HCT116 (cell line): Measurements from ENCODE around the gene UBE2S. TPM values are rescaled to one million over a fixed set of nuclear protein-coding genes. Genes with fewer than 3 reads are reported as not detected.
"Not testable (repeated sequence)": the region's sequence is repeated elsewhere in the genome, so short reads cannot be mapped to it uniquely, and the experiment has no call there.

Experiments
- ATAC-seq: fragments of 200-7000 bp; cut with Tn5 transposase; 2 replicates; pipeline ENCODE4 v1.9.1; 2020; ENCODE audit warnings: mild to moderate bottlenecking, moderate library complexity
- BruUV-seq: library from RNA; stranded (reverse); fragments of 400-500 nt; replicated peaks from 2 replicates; lab custom pipeline; 2021; lab: Mats Ljungman, UMichigan
- CTCF ChIA-PET: fragments of 300-600 bp; sonication (Branson Sonifier 250); formaldehyde crosslinking; loops from one replicate; lab custom pipeline; 2021; ENCODE audit warnings: antibody characterized with exemption; lab: Charles Lee
- POLR2A ChIA-PET: fragments of 300-600, 350-600 bp; sonication (Branson Sonifier 250); formaldehyde crosslinking; loops from one replicate; lab custom pipeline; 2021; ENCODE audit warnings: antibody characterized with exemption; lab: Charles Lee
- RAD21 ChIA-PET, 2 experiments: fragments of 300-600 bp; sonication (Branson Sonifier 250); formaldehyde crosslinking; loops; one replicate each; lab custom pipeline; 2023; ENCODE audit warnings: low total read pairs in 2 of 2; ENCODE audit not compliant: uncharacterized antibody in 2 of 2, unreplicated experiment in 2 of 2, low non-redundant PET in 1 of 2; lab: Charles Lee
- DNase-seq: peaks from one replicate; pipeline ENCODE4 v3.0.0-alpha.2; 2010; ENCODE audit warnings: low read depth, low spot score
- H2AFZ ChIP-seq: fragments of 200-600 bp; shearing (Covaris generic), sonication (generic); 2 replicates; pipeline ENCODE4 v1.6.1; 2017; ENCODE audit warnings: low read depth, mixed run types, mixed read lengths, antibody characterized with exemption, low read length; ENCODE audit not compliant: poor library complexity, severe bottlenecking
- H3K27ac ChIP-seq: 2 replicates; pipeline ENCODE4 v1.5.1; 2012; ENCODE audit warnings: low read depth, low read length
- H3K27me3 ChIP-seq: fragments of 200-600 bp; sonication (generic); 2 replicates; pipeline ENCODE4 v1.6.1; 2016; ENCODE audit warnings: mixed run types, low read length, mixed read lengths; ENCODE audit not compliant: insufficient read depth
- H3K36me3 ChIP-seq, 2 experiments: fragments of 200-500 bp in 1 of 2; fragments of 200-600 bp in 1 of 2; sonication (Bioruptor generic) in 1 of 2; sonication (generic) in 1 of 2; 2 replicates each; pipeline versions ENCODE4 v1.5.1 to v1.6.1; 2014 to 2016; ENCODE audit warnings: low read length in 2 of 2, inconsistent platforms in 1 of 2, mixed read lengths in 1 of 2, mixed run types in 1 of 2; ENCODE audit not compliant: insufficient read depth in 2 of 2, control insufficient read depth in 1 of 2
- H3K4me1 ChIP-seq, 2 experiments: fragments of 200-600 bp in 1 of 2; sonication (generic) in 1 of 2; 2 replicates each; pipeline versions ENCODE4 v1.5.1 to v1.6.1; 2012 to 2017; ENCODE audit warnings: low read length in 2 of 2, inconsistent platforms in 1 of 2, mild to moderate bottlenecking in 1 of 2, mixed read lengths in 1 of 2, mixed run types in 1 of 2, moderate library complexity in 1 of 2; ENCODE audit not compliant: insufficient read depth in 2 of 2, control insufficient read depth in 1 of 2
- H3K4me2 ChIP-seq: fragments of 200-600 bp; sonication (generic); 2 replicates; pipeline ENCODE4 v1.6.1; 2017; ENCODE audit warnings: mixed run types, low read length, mixed read lengths
- H3K4me3 ChIP-seq, 2 experiments: fragments of 200-600 bp in 1 of 2; sonication (generic) in 1 of 2; replicated peaks in 1 of 2; 2 replicates each; pipeline ENCODE4 v1.5.1; 2011 to 2016; ENCODE audit warnings: low read length in 2 of 2, control low read depth in 1 of 2, low read depth in 1 of 2, mild to moderate bottlenecking in 1 of 2, mixed read lengths in 1 of 2, mixed run types in 1 of 2
- H3K79me2 ChIP-seq: fragments of 200-600 bp; sonication (generic); 2 replicates; pipeline ENCODE4 v1.6.1; 2017; ENCODE audit warnings: mild to moderate bottlenecking, mixed run types, low read length, moderate library complexity, mixed read lengths; ENCODE audit not compliant: insufficient read depth
- H3K9ac ChIP-seq: fragments of 200-600 bp; sonication (generic); 2 replicates; pipeline ENCODE4 v1.6.1; 2016; ENCODE audit warnings: low read length, mixed read lengths
- H3K9me2 ChIP-seq: fragments of 200-600 bp; sonication (generic), shearing (Covaris generic); 2 replicates; pipeline ENCODE4 v1.6.1; 2017; ENCODE audit warnings: mixed run types, mild to moderate bottlenecking, moderate library complexity; ENCODE audit not compliant: insufficient read depth
- H3K9me3 ChIP-seq, 2 experiments: fragments of 200-500 bp in 1 of 2; fragments of 200-600 bp in 1 of 2; sonication (Bioruptor generic) in 1 of 2; sonication (generic) in 1 of 2; 2 replicates each; pipeline ENCODE4 v1.6.1; 2014 to 2017; ENCODE audit warnings: low read length in 2 of 2, mixed read lengths in 2 of 2, inconsistent platforms in 1 of 2, low read depth in 1 of 2, mild to moderate bottlenecking in 1 of 2, mixed run types in 1 of 2, moderate library complexity in 1 of 2; ENCODE audit not compliant: control insufficient read depth in 1 of 2, insufficient read depth in 1 of 2
- H4K20me1 ChIP-seq: fragments of 200-600 bp; sonication (generic), shearing (Covaris generic); 2 replicates; pipeline ENCODE4 v1.6.1; 2017; ENCODE audit warnings: mixed run types, mild to moderate bottlenecking, moderate library complexity; ENCODE audit not compliant: insufficient read depth
- CBX3 ChIP-seq: IDR thresholded peaks from 2 replicates; pipeline ENCODE4 v1.6.1; 2012; ENCODE audit warnings: low read depth
- CEBPB ChIP-seq: IDR thresholded peaks from 2 replicates; pipeline ENCODE4 v1.6.1; 2012; ENCODE audit warnings: low read depth
- ELF1 ChIP-seq: IDR thresholded peaks from 2 replicates; pipeline ENCODE4 v1.6.1; 2012; ENCODE audit warnings: low read depth, borderline replicate concordance
- FOSL1 ChIP-seq: IDR thresholded peaks from 2 replicates; pipeline ENCODE4 v1.6.1; 2012; ENCODE audit warnings: low read depth
- RAD21 ChIP-seq: IDR thresholded peaks from 2 replicates; pipeline ENCODE4 v1.6.1; 2012; ENCODE audit warnings: low read depth, mild to moderate bottlenecking
- SIN3A ChIP-seq: IDR thresholded peaks from 2 replicates; pipeline ENCODE4 v1.6.1; 2012; ENCODE audit warnings: low read depth
- SP1 ChIP-seq: IDR thresholded peaks from 2 replicates; pipeline ENCODE4 v1.6.1; 2012; ENCODE audit warnings: low read depth
- YY1 ChIP-seq: IDR thresholded peaks from 2 replicates; pipeline ENCODE4 v1.6.1; 2011; ENCODE audit warnings: low read length, low read depth, moderate library complexity, mild to moderate bottlenecking; ENCODE audit not compliant: insufficient replicate concordance; ENCODE audit errors: extremely low read depth
- ZBTB33 ChIP-seq: IDR thresholded peaks from 2 replicates; pipeline ENCODE4 v1.6.1; 2011; ENCODE audit warnings: mild to moderate bottlenecking, low read length, moderate library complexity; ENCODE audit not compliant: insufficient replicate concordance; ENCODE audit errors: extremely low read depth
- ZNF274 ChIP-seq: fragments of 200-500 bp; sonication (Bioruptor generic); IDR thresholded peaks from 2 replicates; pipeline ENCODE4 v1.6.1; 2014; ENCODE audit warnings: mild to moderate bottlenecking, low read depth, low read length, inconsistent platforms
- intact Hi-C: fragments of 100-400 bp; cut with micrococcal nuclease; formaldehyde crosslinking; loops from 2 replicates; pipeline ENCODE4 v1.10.0; 2022
- total RNA-seq: library from RNA; stranded (reverse); gene quantifications from one replicate; pipeline ENCODE4 v1.2.1, GENCODE V29; 2021; ENCODE audit not compliant: unreplicated experiment
- TF ChIP-seq, protein P1 (sequence below), 3 experiments: fragments of 200-600 bp in 1 of 3; sonication (generic) in 1 of 3; IDR thresholded peaks in 2 of 3; conservative IDR thresholded peaks in 1 of 3; 2 replicates each; pipeline ENCODE4 v1.5.1; 2012 to 2017; ENCODE audit warnings: low read depth in 2 of 3, low read length in 2 of 3, antibody characterized with exemption in 1 of 3, borderline replicate concordance in 1 of 3, control low read depth in 1 of 3, mild to moderate bottlenecking in 1 of 3, mixed read lengths in 1 of 3, mixed run types in 1 of 3, moderate library complexity in 1 of 3; ENCODE audit not compliant: insufficient read depth in 1 of 3
- TF ChIP-seq, protein P2 (sequence below): IDR thresholded peaks from 2 replicates; pipeline ENCODE4 v1.6.1; 2012

Gene UBE2S
- total RNA-seq, 1 experiment from 2014 or later: 515 TPM

GRCh38 chr19:55448175-55448490 is 40.5 kb upstream of the UBE2S start:
- DNase-seq, RAD21 ChIA-PET, CTCF ChIA-PET, POLR2A ChIA-PET, H3K27ac ChIP-seq, H3K9me2 ChIP-seq, H3K36me3 ChIP-seq, H2AFZ ChIP-seq, H3K9me3 ChIP-seq, BruUV-seq, H3K4me2 ChIP-seq, H3K4me1 ChIP-seq, H3K9ac ChIP-seq, H3K4me3 ChIP-seq, H4K20me1 ChIP-seq, ATAC-seq, H3K79me2 ChIP-seq: not testable (repeated sequence)
- H3K27me3 ChIP-seq: peaks cover 16% of the 10 kb centered on the region; the same call in 1 of the 2 replicates
- intact Hi-C loops: loop anchor here (10.0 kb wide), 1 partner anchor 233 kb away; no protein-coding TSS in a partner anchor

DNA sequence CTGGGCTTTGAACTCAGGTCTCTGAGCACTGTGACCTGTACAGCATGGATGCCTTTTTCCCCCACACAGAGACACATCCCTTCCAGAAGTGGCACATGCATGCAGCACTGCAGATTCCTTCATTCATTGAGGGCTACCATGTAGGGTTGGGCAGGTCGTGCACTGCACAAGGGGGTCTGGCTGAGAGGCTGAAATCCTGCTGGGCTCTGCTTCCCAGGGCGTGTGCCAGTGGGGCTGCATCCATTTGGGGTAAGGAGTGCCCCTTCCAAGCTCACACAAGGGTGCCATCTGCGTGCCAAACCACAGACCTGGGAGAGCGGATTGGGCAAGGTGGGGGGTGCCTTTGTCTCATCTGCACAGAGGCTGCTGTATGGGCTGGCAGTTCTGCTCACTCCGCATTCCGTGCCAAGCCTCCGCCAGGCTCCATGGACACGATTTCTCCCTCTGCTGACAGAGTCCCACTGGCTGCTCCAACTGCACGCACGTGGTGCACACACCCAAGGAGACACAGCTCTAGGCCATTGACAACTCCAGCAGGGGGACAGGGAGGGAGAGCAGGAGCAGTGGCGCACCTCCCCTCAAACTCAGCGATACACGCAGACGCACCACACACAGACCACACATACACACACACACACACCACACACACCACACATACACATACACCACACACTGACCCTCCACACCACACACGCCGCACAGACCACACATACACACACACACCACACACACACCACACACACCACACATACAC is 40.0 kb upstream of the UBE2S start:
- BruUV-seq: no TSS peak
- CTCF ChIA-PET: no interaction called here
- H3K4me2 ChIP-seq: no peak overlapping the region
- TF ChIP-seq YY1: no peak
- TF ChIP-seq CBX3: no peak
- no peak for TF ChIP-seq SIN3A
- TF ChIP-seq, protein P1, sequence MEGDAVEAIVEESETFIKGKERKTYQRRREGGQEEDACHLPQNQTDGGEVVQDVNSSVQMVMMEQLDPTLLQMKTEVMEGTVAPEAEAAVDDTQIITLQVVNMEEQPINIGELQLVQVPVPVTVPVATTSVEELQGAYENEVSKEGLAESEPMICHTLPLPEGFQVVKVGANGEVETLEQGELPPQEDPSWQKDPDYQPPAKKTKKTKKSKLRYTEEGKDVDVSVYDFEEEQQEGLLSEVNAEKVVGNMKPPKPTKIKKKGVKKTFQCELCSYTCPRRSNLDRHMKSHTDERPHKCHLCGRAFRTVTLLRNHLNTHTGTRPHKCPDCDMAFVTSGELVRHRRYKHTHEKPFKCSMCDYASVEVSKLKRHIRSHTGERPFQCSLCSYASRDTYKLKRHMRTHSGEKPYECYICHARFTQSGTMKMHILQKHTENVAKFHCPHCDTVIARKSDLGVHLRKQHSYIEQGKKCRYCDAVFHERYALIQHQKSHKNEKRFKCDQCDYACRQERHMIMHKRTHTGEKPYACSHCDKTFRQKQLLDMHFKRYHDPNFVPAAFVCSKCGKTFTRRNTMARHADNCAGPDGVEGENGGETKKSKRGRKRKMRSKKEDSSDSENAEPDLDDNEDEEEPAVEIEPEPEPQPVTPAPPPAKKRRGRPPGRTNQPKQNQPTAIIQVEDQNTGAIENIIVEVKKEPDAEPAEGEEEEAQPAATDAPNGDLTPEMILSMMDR (IDR thresholded peaks at IDR 0.05 in 2 of 3, conservative IDR thresholded peaks at IDR 0.05 in 1 of 3; ENCODE audit: borderline replicate concordance in 1 of 3, insufficient read depth in 1 of 3, low read depth in 2 of 3, low read length in 2 of 3): no peak
- no peak for TF ChIP-seq ZNF274
- no peak for TF ChIP-seq CEBPB
- no peak for TF ChIP-seq ELF1
- no peak for TF ChIP-seq SP1
- TF ChIP-seq, protein P2, sequence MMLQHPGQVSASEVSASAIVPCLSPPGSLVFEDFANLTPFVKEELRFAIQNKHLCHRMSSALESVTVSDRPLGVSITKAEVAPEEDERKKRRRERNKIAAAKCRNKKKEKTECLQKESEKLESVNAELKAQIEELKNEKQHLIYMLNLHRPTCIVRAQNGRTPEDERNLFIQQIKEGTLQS: no peak
- no peak for TF ChIP-seq ZBTB33
- no peak for TF ChIP-seq RAD21
- no peak for TF ChIP-seq FOSL1

More for the DNA sequence above, 40.0 kb upstream of the UBE2S start:
- Histone ChIP-seq H3K27ac (no peak overlapping the region; the same call in 1 of the 2 replicates), H2AFZ (no peak overlapping the region), H3K36me3 (no peaks in the 10 kb centered on the region), H3K4me1 (no peaks in the 10 kb centered on the region), H3K9me2 (no peaks in the 10 kb centered on the region), H3K9ac (no peak overlapping the region), H4K20me1 (no peaks in the 10 kb centered on the region), H3K4me3 (no peak overlapping the region), H3K79me2 (no peaks in the 10 kb centered on the region), H3K27me3 (peaks cover 19% of the 10 kb centered on the region; the same call in 1 of the 2 replicates), H3K9me3 (no peaks in the 10 kb centered on the region)
- ChIA-PET RAD21 (no interaction called here), POLR2A (no interaction called here)
- ATAC-seq (peak; percentile 49), DNase-seq (no peak)
- intact Hi-C loops: loop anchor here (10.0 kb wide), 1 partner anchor 233 kb away; no protein-coding TSS in a partner anchor
